Hepatocyte (in vitro differentiated cells): ENCODE results near the gene STK38L. TPM values are rescaled to one million over a fixed set of nuclear protein-coding genes. Genes with fewer than 3 reads are reported as not detected.
"Not testable (repeated sequence)": the region's sequence is repeated elsewhere in the genome, so short reads cannot be mapped to it uniquely, and the experiment has no call there.

ENCODE experiments used
- DNase-seq: peaks from one replicate; pipeline ENCODE4 v3.0.0-alpha.2; 2016; ENCODE audit warnings: low spot score
- H2AFZ ChIP-seq: fragments of 200-600 bp; sonication (generic); 2 replicates; pipeline ENCODE4 v1.6.0; 2016; ENCODE audit warnings: antibody characterized with exemption, mild to moderate bottlenecking
- H3K27ac ChIP-seq: fragments of 200-600 bp; sonication (generic); 2 replicates; pipeline ENCODE4 v1.5.1; 2016; ENCODE audit warnings: mild to moderate bottlenecking
- H3K27me3 ChIP-seq: fragments of 200-600 bp; sonication (generic); 2 replicates; pipeline ENCODE4 v1.6.1; 2016
- H3K36me3 ChIP-seq: fragments of 200-600 bp; sonication (generic); replicated peaks from 2 replicates; pipeline ENCODE4 v1.5.1; 2016; ENCODE audit warnings: low read depth; ENCODE audit not compliant: insufficient read depth
- H3K4me1 ChIP-seq: fragments of 200-600 bp; sonication (generic); 2 replicates; pipeline ENCODE4 v1.5.1; 2016; ENCODE audit warnings: mild to moderate bottlenecking, moderate library complexity; ENCODE audit not compliant: insufficient read depth
- H3K4me2 ChIP-seq: fragments of 200-600 bp; sonication (generic); 2 replicates; pipeline ENCODE4 v1.6.0; 2016
- H3K4me3 ChIP-seq: fragments of 200-600 bp; sonication (generic); 2 replicates; pipeline ENCODE4 v1.5.1; 2016; ENCODE audit warnings: mild to moderate bottlenecking
- H3K79me2 ChIP-seq: fragments of 200-600 bp; sonication (generic); 2 replicates; pipeline ENCODE4 v1.6.0; 2017; ENCODE audit warnings: mild to moderate bottlenecking
- H3K9me2 ChIP-seq: fragments of 200-600 bp; sonication (generic); replicated peaks from 2 replicates; pipeline ENCODE4 v1.6.0; 2017; ENCODE audit warnings: mild to moderate bottlenecking; ENCODE audit not compliant: insufficient read depth
- H3K9me3 ChIP-seq: fragments of 200-600 bp; sonication (generic); 2 replicates; pipeline ENCODE4 v1.5.1; 2016; ENCODE audit warnings: low read depth, mild to moderate bottlenecking
- H4K20me1 ChIP-seq: fragments of 200-600 bp; sonication (generic); 2 replicates; pipeline ENCODE4 v1.6.0; 2016; ENCODE audit warnings: mild to moderate bottlenecking; ENCODE audit not compliant: insufficient read depth, poor library complexity, severe bottlenecking
- CTCF ChIP-seq: fragments of 200-600 bp; sonication (generic); IDR thresholded peaks from 2 replicates; pipeline ENCODE4 v1.5.1; 2016; ENCODE audit warnings: antibody characterized with exemption, mild to moderate bottlenecking; ENCODE audit not compliant: poor library complexity
- EZH2 ChIP-seq: fragments of 200-600 bp; sonication (generic); IDR thresholded peaks from 2 replicates; pipeline ENCODE4 v1.6.1; 2016; ENCODE audit warnings: antibody characterized with exemption, mild to moderate bottlenecking, borderline replicate concordance
- EZH2phosphoT487 ChIP-seq: fragments of 200-600 bp; sonication (generic); IDR thresholded peaks from one replicate; pipeline ENCODE4 v1.6.1; 2018; ENCODE audit warnings: antibody characterized with exemption, mild to moderate bottlenecking, low read depth, moderate library complexity; ENCODE audit not compliant: unreplicated experiment, severe bottlenecking
- WGBS: methylation state at CpG from one replicate; pipeline ENCODE4 v1.1.6; 2016; ENCODE audit warnings: low lambda C conversion rate; ENCODE audit errors: missing lambda C conversion rate; 5-methylcytosine and 5-hydroxymethylcytosine counted together
- polyA plus RNA-seq: library from polyadenylated mRNA; unstranded; fragments of >200 nt; fragmentation: Nextera tagmentation; extraction: Ambion mirVana; gene quantifications from 2 replicates; pipeline ENCODE4 v1.2.1, GENCODE V29; 2016
- total RNA-seq: library from RNA; depleted of rRNA; stranded (reverse); fragments of >200 nt; gene quantifications from 2 replicates; pipeline ENCODE4 v1.2.3, GENCODE V29; 2014

STK38L gene
- total and polyA plus RNA-seq, 2 experiments from 2014 or later, result 18.8 to 36.7 TPM

- no peak for TF ChIP-seq CTCF
- TF ChIP-seq EZH2phosphoT487, result no peak
- TF ChIP-seq EZH2, result no peak
- Histone ChIP-seq H4K20me1 (no peaks in the 10 kb centered on the region), H3K4me2 (peak overlapping the region; percentile 30), H3K36me3 (no peaks in the 10 kb centered on the region), H3K27ac (peak overlapping the region; percentile 72), H3K27me3 (no peaks in the 10 kb centered on the region), H3K4me3 (no peak overlapping the region), H3K4me1 (no peaks in the 10 kb centered on the region), H3K79me2 (no peaks in the 10 kb centered on the region), H3K9me3 (no peaks in the 10 kb centered on the region), H2AFZ (peak overlapping the region; percentile 15), H3K9me2 (no peaks in the 10 kb centered on the region)
- 68% methylated on average over 5 of the region's 5 CpGs for WGBS
- peak; percentile 19 for DNase-seq
Measured at GRCh38 chr12:27226407-27226929, 17.6 kb upstream of the STK38L start.

- H3K9me3 ChIP-seq, result no peaks in the 10 kb centered on the region
- no peaks in the 10 kb centered on the region for H3K27me3 ChIP-seq
- H3K4me3 ChIP-seq, result no peak overlapping the region
- no peaks in the 10 kb centered on the region for H3K79me2 ChIP-seq
- H2AFZ ChIP-seq, result no peak overlapping the region
- H3K4me2 ChIP-seq, result no peak overlapping the region
- H3K4me1 ChIP-seq, result no peaks in the 10 kb centered on the region
- H3K36me3 ChIP-seq, result no peaks in the 10 kb centered on the region
- DNase-seq, result no peak
- TF ChIP-seq EZH2phosphoT487 (no peak), EZH2 (no peak), CTCF (no peak)
- WGBS, result 76% methylated on average over 1 of the region's 1 CpG
- no peaks in the 10 kb centered on the region for H3K9me2 ChIP-seq
- no peak overlapping the region for H3K27ac ChIP-seq
- no peaks in the 10 kb centered on the region for H4K20me1 ChIP-seq
Measured at GRCh38 chr12:27229367-27229766, 14.7 kb upstream of the STK38L start.

DNA sequence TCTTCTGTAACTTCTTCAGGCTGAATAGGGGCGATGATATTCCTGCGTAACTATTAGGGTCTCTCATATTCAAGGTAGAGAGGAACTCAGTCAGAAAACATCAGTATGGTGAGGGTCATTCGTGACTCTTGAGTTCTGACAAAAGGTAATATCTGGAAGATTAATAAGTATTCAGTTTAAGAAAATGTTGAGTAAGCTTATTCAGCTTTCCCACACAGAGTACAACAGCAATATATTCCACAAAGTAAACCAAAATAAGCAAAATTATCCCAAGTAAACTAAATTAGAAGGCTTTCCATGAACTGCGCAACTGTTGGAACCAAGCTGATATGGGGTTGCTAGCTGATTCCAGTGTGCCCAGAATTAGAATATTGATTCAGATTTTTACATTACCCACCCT is 12.7 kb upstream of the STK38L start:
- not testable (repeated sequence) for H3K79me2 ChIP-seq, H3K27me3 ChIP-seq, H3K27ac ChIP-seq, H3K36me3 ChIP-seq, H3K4me1 ChIP-seq, DNase-seq, H3K9me3 ChIP-seq, H3K4me2 ChIP-seq, H3K4me3 ChIP-seq, H4K20me1 ChIP-seq, H2AFZ ChIP-seq, H3K9me2 ChIP-seq
- 90% methylated on average over 4 of the region's 4 CpGs for WGBS

GRCh38 chr12:27233814-27234213 is 10.3 kb upstream of the STK38L start:
- 88% methylated on average over 4 of the region's 4 CpGs for WGBS
- no peak overlapping the region for H2AFZ ChIP-seq
- TF ChIP-seq CTCF, result no peak
- DNase-seq, result no peak
- H3K79me2 ChIP-seq, result no peaks in the 10 kb centered on the region
- no peak overlapping the region for H3K4me2 ChIP-seq
- no peaks in the 10 kb centered on the region for H3K9me3 ChIP-seq
- no peak overlapping the region for H3K4me3 ChIP-seq
- no peaks in the 10 kb centered on the region for H3K4me1 ChIP-seq
- no peaks in the 10 kb centered on the region for H4K20me1 ChIP-seq
- no peak overlapping the region for H3K27ac ChIP-seq
- no peaks in the 10 kb centered on the region for H3K27me3 ChIP-seq
- no peaks in the 10 kb centered on the region for H3K36me3 ChIP-seq
- H3K9me2 ChIP-seq, result no peaks in the 10 kb centered on the region
